K562 (cell line): ENCODE results near the gene MFAP2. TPM values are rescaled to one million over a fixed set of nuclear protein-coding genes. Genes with fewer than 3 reads are reported as not detected.

Experiments used
- ATAC-seq: fragments of 200-7000 bp; cut with Tn5 transposase; 3 replicates; pipeline ENCODE4 v1.9.1; 2020; ENCODE audit warnings: moderate library complexity
- BruUV-seq: library from RNA; stranded (reverse); fragments of 400-500 nt; replicated peaks from 2 replicates; lab custom pipeline; 2021; lab: Mats Ljungman, UMichigan
- CTCF ChIA-PET: fragments of 300-600 bp; formaldehyde crosslinking; extraction: SDS; loops from one replicate; lab custom pipeline; 2021; ENCODE audit warnings: low intra/inter-chr PET ratio; lab: Yijun Ruan, JAX
- POLR2A ChIA-PET: fragments of 300-600, 350-650 bp; sonication (Branson Sonifier 250); formaldehyde crosslinking; extraction: SDS; loops from one replicate; lab custom pipeline; 2021; ENCODE audit warnings: antibody characterized with exemption, inconsistent platforms; lab: Yijun Ruan, JAX
- DNase-seq, 4 experiments: peaks; one replicate each; pipeline versions ENCODE4 v3.0.0 to v3.0.0-alpha.2; 2011 to 2018; ENCODE audit warnings: low spot score in 3 of 4, mixed read lengths in 3 of 4; ENCODE audit errors: extremely low read depth in 1 of 4
- FAIRE-seq: peaks from 2 replicates; lab custom pipeline; 2011; peaks lifted over from hg19 to GRCh38; lab: Jason Lieb, UNC
- H2AFZ ChIP-seq: 2 replicates; pipeline ENCODE4 v1.6.0; 2011; ENCODE audit warnings: low read depth, low read length, control low read depth, inconsistent platforms
- H3K27ac ChIP-seq: fragments of 200-600 bp; 3 replicates; pipeline ENCODE4 v1.8.0; 2011; ENCODE audit warnings: low read depth, mild to moderate bottlenecking, control low read depth, inconsistent platforms, low read length, moderate library complexity, mixed read lengths; ENCODE audit errors: extremely low read depth
- H3K27me3 ChIP-seq, 2 experiments: fragments of 300-600 bp in 1 of 2; 2 replicates in 1 of 2; 3 replicates in 1 of 2; pipeline versions ENCODE4 v1.6.0 to v1.8.0; 2011; ENCODE audit warnings: inconsistent platforms in 2 of 2, low read length in 2 of 2, mild to moderate bottlenecking in 1 of 2, mixed read lengths in 1 of 2, moderate library complexity in 1 of 2; ENCODE audit not compliant: control insufficient read depth in 2 of 2, insufficient read depth in 2 of 2
- H3K36me3 ChIP-seq: fragments of 300-600 bp; 3 replicates; pipeline ENCODE4 v1.8.0; 2011; ENCODE audit warnings: mild to moderate bottlenecking, low read length, inconsistent platforms; ENCODE audit not compliant: control insufficient read depth, insufficient read depth
- H3K4me1 ChIP-seq, 2 experiments: fragments of 200-600 bp in 1 of 2; replicated peaks in 1 of 2; 2 replicates in 1 of 2; 3 replicates in 1 of 2; pipeline versions ENCODE4 v1.5.1 to v1.8.0; 2011; ENCODE audit warnings: inconsistent platforms in 2 of 2, low read length in 2 of 2, mild to moderate bottlenecking in 1 of 2, mixed read lengths in 1 of 2, moderate library complexity in 1 of 2; ENCODE audit not compliant: control insufficient read depth in 2 of 2, insufficient read depth in 2 of 2
- H3K4me2 ChIP-seq: 2 replicates; pipeline ENCODE4 v1.6.1; 2011; ENCODE audit warnings: low read length, control low read depth, inconsistent platforms, mixed read lengths; ENCODE audit not compliant: insufficient read depth
- H3K4me3 ChIP-seq: fragments of 200-600 bp; sonication (generic), shearing (Covaris generic); 2 replicates; pipeline ENCODE4 v1.5.1; 2016; ENCODE audit warnings: control low read depth, inconsistent platforms
- H3K79me2 ChIP-seq: fragments of 200-600 bp; 3 replicates; pipeline ENCODE4 v1.8.0; 2011; ENCODE audit warnings: low read length, inconsistent platforms; ENCODE audit not compliant: control insufficient read depth, insufficient read depth
- H3K9ac ChIP-seq, 2 experiments: 2 replicates each; pipeline versions ENCODE4 v1.6.0 to v1.6.1; 2011; ENCODE audit warnings: low read depth in 2 of 2, low read length in 2 of 2, control low read depth in 1 of 2, inconsistent platforms in 1 of 2, mild to moderate bottlenecking in 1 of 2, mixed read lengths in 1 of 2; ENCODE audit not compliant: insufficient read depth in 1 of 2
- H3K9me1 ChIP-seq: one replicate; pipeline ENCODE4 v1.6.0; 2011; ENCODE audit warnings: inconsistent platforms, mild to moderate bottlenecking, low read length, moderate library complexity; ENCODE audit not compliant: control insufficient read depth, insufficient read depth
- H3K9me3 ChIP-seq: replicated peaks from 2 replicates; pipeline ENCODE4 v1.5.1; 2011; ENCODE audit warnings: low read depth, low read length, inconsistent platforms; ENCODE audit not compliant: control insufficient read depth, insufficient read depth
- H4K20me1 ChIP-seq: replicated peaks from 2 replicates; pipeline ENCODE4 v1.6.1; 2011; ENCODE audit warnings: low read length, inconsistent platforms, mixed read lengths; ENCODE audit not compliant: control insufficient read depth, insufficient read depth
- CBFB ChIP-seq: sonication (generic); formaldehyde crosslinking; IDR thresholded peaks from 2 replicates; pipeline ENCODE4 v1.4.0; 2020; ENCODE audit warnings: mild to moderate bottlenecking, missing genetic modification reagents
- PBX2 ChIP-seq, 2 experiments: IDR thresholded peaks in 1 of 2; conservative IDR thresholded peaks in 1 of 2; 2 replicates each; pipeline ENCODE4 v1.6.1; 2016; ENCODE audit warnings: low read depth in 2 of 2, mild to moderate bottlenecking in 1 of 2, missing compliant biosample characterization in 1 of 2, missing genetic modification characterization in 1 of 2, moderate library complexity in 1 of 2
- SNRNP70 ChIP-seq: fragments of 200-400 bp; formaldehyde crosslinking; optimal IDR thresholded peaks from 2 replicates; pipeline ENCODE3; 2017; ENCODE audit warnings: low read depth, low read length
- YY1 ChIP-seq, 3 experiments: IDR thresholded peaks; 2 replicates each; pipeline ENCODE4 v1.6.1; 2011; ENCODE audit warnings: low read length in 2 of 3, mild to moderate bottlenecking in 2 of 3, moderate library complexity in 2 of 3, borderline replicate concordance in 1 of 3, control low read depth in 1 of 3, low read depth in 1 of 3; ENCODE audit not compliant: insufficient read depth in 3 of 3, insufficient replicate concordance in 2 of 3, control insufficient read depth in 1 of 3, insufficient read length in 1 of 3; ENCODE audit errors: extremely low read depth in 1 of 3
- ZKSCAN1 ChIP-seq: fragments of 150-350 bp; IDR thresholded peaks from 2 replicates; pipeline ENCODE4 v1.6.1; 2016; ENCODE audit warnings: low read depth, low read length
- ZNF253 ChIP-seq: fragments of 250-450 bp; sonication (Bioruptor Pico); conservative IDR thresholded peaks from 2 replicates; pipeline ENCODE4 v1.6.1; 2021; ENCODE audit warnings: mild to moderate bottlenecking
- ZNF518B ChIP-seq: fragments of 250-450 bp; sonication (Bioruptor Pico); IDR thresholded peaks from 2 replicates; pipeline ENCODE4 v1.5.0; 2021; ENCODE audit warnings: mild to moderate bottlenecking, moderate library complexity
- ZNF717 ChIP-seq: fragments of 250-450 bp; sonication (Bioruptor Pico); IDR thresholded peaks from 2 replicates; pipeline ENCODE4 v1.5.0; 2021
- ZNF77 ChIP-seq: fragments of 250-450 bp; sonication (Bioruptor Pico); IDR thresholded peaks from 2 replicates; pipeline ENCODE4 v1.5.0; 2020
- WGBS: fragments of 100-300 bp; shearing (Covaris generic); methylation state at CpG from one replicate; pipeline ENCODE4 v1.1.6; 2016; ENCODE audit warnings: low coverage, mixed read lengths; ENCODE audit not compliant: insufficient coverage; ENCODE audit errors: missing lambda C conversion rate; 5-methylcytosine and 5-hydroxymethylcytosine counted together
- in situ Hi-C: fragments of 300-500 bp; cut with MboI; formaldehyde crosslinking; loops from 4 replicates; pipeline ENCODE4 v1.15.0; 2018; ENCODE audit warnings: inconsistent platforms, mixed read lengths
- intact Hi-C: fragments of 100-400 bp; cut with micrococcal nuclease; formaldehyde crosslinking; loops from 2 replicates; pipeline ENCODE4 v1.14.2; 2022
- polyA plus RNA-seq, 8 experiments: library from polyadenylated mRNA; depleted of rRNA in 4 of 8; stranded (reverse) in 5 of 8; unstranded in 3 of 8; fragments of >200 nt; fragmentation: Nextera tagmentation in 2 of 8; fragmentation: Illumina TruSeq in 1 of 8; extraction: Ambion mirVana in 2 of 8; extraction: Trizol in 1 of 8; gene quantifications; 2 replicates each; pipeline versions ENCODE4 v1.2.1 to v1.2.3, GENCODE V29; 2011 to 2014; ENCODE audit warnings: inconsistent platforms in 1 of 8, missing spikeins in 1 of 8
- total RNA-seq, 7 experiments: library from RNA; depleted of rRNA in 6 of 7; stranded (reverse); fragments of >200 nt in 6 of 7; fragmentation: Illumina TruSeq in 2 of 7; extraction: Trizol in 2 of 7; gene quantifications; 2 replicates each; pipeline versions ENCODE4 v1.2.1 to v1.2.3, GENCODE V29; 2011 to 2021; ENCODE audit warnings: low replicate concordance in 1 of 7

Gene MFAP2
- total and polyA plus RNA-seq, 9 of the 15 experiments (the other 6 are each of a cell fraction or from before 2014, with no cell fraction given): not detected

GRCh38 chr1:16924919-16925477 lies 55.4 kb downstream of the MFAP2 start:
- no TSS peak for BruUV-seq
- Histone ChIP-seq H3K27me3 (peaks cover 8 to 13% of the 10 kb centered on the region in 2 experiments; a peak in 3 of 5 replicates), H3K79me2 (no peaks in the 10 kb centered on the region), H4K20me1 (no peaks in the 10 kb centered on the region; the same call in none of the 2 replicates), H2AFZ (no peak overlapping the region), H3K4me2 (no peak overlapping the region), H3K9me3 (no peaks in the 10 kb centered on the region), H3K4me3 (no peak overlapping the region), H3K4me1 (peaks cover 0 to 31% of the 10 kb centered on the region in 2 experiments; a peak in 3 of 5 replicates), H3K27ac (no peak overlapping the region), H3K9me1 (no peaks in the 10 kb centered on the region), H3K9ac (no peak overlapping the region), H3K36me3 (no peaks in the 10 kb centered on the region)
- no peak for TF ChIP-seq ZNF77 (CRISPR knock-in tag)
- no peak for TF ChIP-seq ZNF717 (CRISPR knock-in tag)
- TF ChIP-seq CBFB (CRISPR knock-in tag): no peak
- TF ChIP-seq YY1 (IDR thresholded peaks at IDR 0.05; ENCODE audit: borderline replicate concordance in 1 of 3, control insufficient read depth in 1 of 3, extremely low read depth in 1 of 3, insufficient read depth in 3 of 3, insufficient read length in 1 of 3, insufficient replicate concordance in 2 of 3, low read depth in 1 of 3, low read length in 2 of 3): no peak
- no peak for TF ChIP-seq SNRNP70
- no peak for TF ChIP-seq ZNF518B (CRISPR knock-in tag)
- no peak for TF ChIP-seq PBX2 (CRISPR knock-in tag; IDR thresholded peaks at IDR 0.05; ENCODE audit: low read depth)
- no peak for TF ChIP-seq PBX2 (tag; conservative IDR thresholded peaks at IDR 0.05; ENCODE audit: low read depth)
- TF ChIP-seq ZNF253 (CRISPR knock-in tag): no peak
- TF ChIP-seq ZKSCAN1: peak; percentile 79
- FAIRE-seq (no peak), ATAC-seq (no peak), DNase-seq (peak in 2 of 4 experiments; percentile 23 to 28)
- 11% methylated on average over 13 of the region's 13 CpGs for WGBS
- POLR2A ChIA-PET: interaction anchor here (0.7 to 4.2 kb wide), 2 partner anchors 20 to 1246 kb away, joined by 3 to 32 read pairs; no protein-coding TSS in a partner anchor
- intact Hi-C loops: no loop called here
- in situ Hi-C loops: loop anchor here (25.0 kb wide), 1 partner anchor 313 kb away; the partner anchor contains the start of gene NBPF1
- CTCF ChIA-PET: no interaction called here
